ENCODE measurements around the gene GALNT13.

The GALNT13 gene

GRCh38 chr2:153944800-153945199, 73.1 kb downstream of the GALNT13 start:
- DNase-seq (ENCODE audit: low spot score): no peak

GRCh38 chr2:153946036-153946435, 74.3 kb downstream of the GALNT13 start:
- DNase-seq (ENCODE audit: low spot score): no peak

GRCh38 chr2:153953761-153954160, 82.0 kb downstream of the GALNT13 start:
- no peak for DNase-seq (ENCODE audit: low spot score)

GRCh38 chr2:153963256-153963655, 91.5 kb downstream of the GALNT13 start:
- no peak for DNase-seq (ENCODE audit: low spot score)

GRCh38 chr2:153967248-153967973, 95.7 kb downstream of the GALNT13 start:
- no peak for DNase-seq (ENCODE audit: low spot score)

- DNase-seq (ENCODE audit: low spot score): no peak
Measured at GRCh38 chr2:153971250-153971649, 99.5 kb downstream of the GALNT13 start.

GRCh38 chr2:153971855-153972254, 100.1 kb downstream of the GALNT13 start:
- no peak for DNase-seq (ENCODE audit: low spot score)

GRCh38 chr2:153972412-153972811, 100.7 kb downstream of the GALNT13 start:
- DNase-seq (ENCODE audit: low spot score): no peak

- DNase-seq (ENCODE audit: low spot score): no peak
Measured at GRCh38 chr2:153986488-153987229, 114.9 kb downstream of the GALNT13 start.

- DNase-seq (ENCODE audit: low spot score): no peak
Measured at GRCh38 chr2:153990771-153991170, 119.0 kb downstream of the GALNT13 start.

GRCh38 chr2:154013514-154013913, 141.8 kb downstream of the GALNT13 start:
- DNase-seq (ENCODE audit: low spot score): no peak

GRCh38 chr2:154015233-154015632, 143.5 kb downstream of the GALNT13 start:
- no peak for DNase-seq (ENCODE audit: low spot score)

- no peak for DNase-seq (ENCODE audit: low spot score)
Measured at GRCh38 chr2:154029504-154029903, 157.8 kb downstream of the GALNT13 start.

GRCh38 chr2:154032220-154032619, 160.5 kb downstream of the GALNT13 start:
- no peak for DNase-seq (ENCODE audit: low spot score)

- no peak for DNase-seq (ENCODE audit: low spot score)
Measured at GRCh38 chr2:154046493-154046892, 174.8 kb downstream of the GALNT13 start.

- DNase-seq (ENCODE audit: low spot score): no peak
Measured at GRCh38 chr2:154048905-154049304, 177.2 kb downstream of the GALNT13 start.

- DNase-seq (ENCODE audit: low spot score): no peak
Measured at GRCh38 chr2:154049561-154049960, 177.8 kb downstream of the GALNT13 start.

GRCh38 chr2:154067124-154067523, 195.4 kb downstream of the GALNT13 start:
- no peak for DNase-seq (ENCODE audit: low spot score)

- DNase-seq (ENCODE audit: low spot score): no peak
Measured at GRCh38 chr2:154078926-154079325, 207.2 kb downstream of the GALNT13 start.

GRCh38 chr2:154092571-154092970, 220.8 kb downstream of the GALNT13 start:
- no peak for DNase-seq (ENCODE audit: low spot score)

GRCh38 chr2:154093856-154094255, 222.1 kb downstream of the GALNT13 start:
- DNase-seq (ENCODE audit: low spot score): no peak

- no peak for DNase-seq (ENCODE audit: low spot score)
Measured at GRCh38 chr2:154097833-154098398, 226.2 kb downstream of the GALNT13 start.

GRCh38 chr2:154120706-154121105, 249.0 kb downstream of the GALNT13 start:
- no peak for DNase-seq (ENCODE audit: low spot score)
